ENCODE measurements around the gene ATF7. TPM values are rescaled to one million over a fixed set of nuclear protein-coding genes. Genes with fewer than 3 reads are reported as not detected.

The ATF7 gene
- total RNA-seq, 1 experiment from 2014 or later = 24.7 TPM

DNA sequence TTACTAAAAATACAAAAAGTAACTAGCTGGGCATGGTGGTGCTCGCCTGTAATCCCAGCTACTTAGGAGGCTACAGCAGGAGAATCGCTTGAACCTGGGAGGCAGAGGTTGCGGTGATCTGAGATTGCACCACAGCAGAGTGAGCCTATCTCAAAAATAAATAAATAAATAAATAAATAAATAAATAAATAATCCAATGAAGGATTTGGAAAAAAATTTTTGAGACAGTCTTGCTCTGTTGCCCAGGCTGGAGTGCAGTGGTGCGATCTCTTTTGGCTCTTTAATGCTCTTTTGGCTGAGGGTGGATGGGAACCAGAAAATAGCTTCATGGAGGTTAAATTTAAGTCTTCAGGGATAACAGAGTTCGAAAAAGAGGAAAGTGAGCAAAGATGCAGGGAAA, 38.0 kb upstream of the ATF7 start:
- Histone ChIP-seq H4K20me1 (ENCODE audit: insufficient read depth) (no peaks in the 10 kb centered on the region), H3K9me3 (ENCODE audit: insufficient read depth, low read depth) (no peaks in the 10 kb centered on the region), H3K4me1 (replicated peaks; ENCODE audit: insufficient read depth) (peaks cover 4% of the 10 kb centered on the region), H3K79me2 (ENCODE audit: low read depth) (no peaks in the 10 kb centered on the region), H3K27me3 (ENCODE audit: insufficient read depth, low read depth) (no peaks in the 10 kb centered on the region), H3K36me3 (ENCODE audit: low read depth) (peaks cover 15% of the 10 kb centered on the region; the same call in 1 of the 2 replicates), H2AFZ (no peak overlapping the region), H3K4me2 (no peak overlapping the region), H3K4me3 (no peak overlapping the region), H3K27ac (no peak overlapping the region), H3F3A (ENCODE audit: insufficient read depth, low read depth) (peaks cover 17% of the 10 kb centered on the region; the same call in 1 of the 2 replicates), H3K9me2 (ENCODE audit: insufficient read depth) (no peaks in the 10 kb centered on the region)
- no peak for DNase-seq
- ChIA-PET POLR2A (ENCODE audit: unreplicated experiment) (interaction anchor here (0.6 kb wide), 1 partner anchor 501 kb away, joined by 3 read pairs; no protein-coding TSS in a partner anchor), CTCF (no interaction called here)
- no TSS peak for BruUV-seq (replicated peaks)
- intact Hi-C loops (cut with micrococcal nuclease; ENCODE audit: unreplicated experiment) = no loop called here
- TF ChIP-seq, protein P1, sequence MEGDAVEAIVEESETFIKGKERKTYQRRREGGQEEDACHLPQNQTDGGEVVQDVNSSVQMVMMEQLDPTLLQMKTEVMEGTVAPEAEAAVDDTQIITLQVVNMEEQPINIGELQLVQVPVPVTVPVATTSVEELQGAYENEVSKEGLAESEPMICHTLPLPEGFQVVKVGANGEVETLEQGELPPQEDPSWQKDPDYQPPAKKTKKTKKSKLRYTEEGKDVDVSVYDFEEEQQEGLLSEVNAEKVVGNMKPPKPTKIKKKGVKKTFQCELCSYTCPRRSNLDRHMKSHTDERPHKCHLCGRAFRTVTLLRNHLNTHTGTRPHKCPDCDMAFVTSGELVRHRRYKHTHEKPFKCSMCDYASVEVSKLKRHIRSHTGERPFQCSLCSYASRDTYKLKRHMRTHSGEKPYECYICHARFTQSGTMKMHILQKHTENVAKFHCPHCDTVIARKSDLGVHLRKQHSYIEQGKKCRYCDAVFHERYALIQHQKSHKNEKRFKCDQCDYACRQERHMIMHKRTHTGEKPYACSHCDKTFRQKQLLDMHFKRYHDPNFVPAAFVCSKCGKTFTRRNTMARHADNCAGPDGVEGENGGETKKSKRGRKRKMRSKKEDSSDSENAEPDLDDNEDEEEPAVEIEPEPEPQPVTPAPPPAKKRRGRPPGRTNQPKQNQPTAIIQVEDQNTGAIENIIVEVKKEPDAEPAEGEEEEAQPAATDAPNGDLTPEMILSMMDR (conservative IDR thresholded peaks at IDR 0.05) = no peak
- TF ChIP-seq EZH2 (IDR thresholded peaks at IDR 0.05; ENCODE audit: low read depth) = no peak

DNA sequence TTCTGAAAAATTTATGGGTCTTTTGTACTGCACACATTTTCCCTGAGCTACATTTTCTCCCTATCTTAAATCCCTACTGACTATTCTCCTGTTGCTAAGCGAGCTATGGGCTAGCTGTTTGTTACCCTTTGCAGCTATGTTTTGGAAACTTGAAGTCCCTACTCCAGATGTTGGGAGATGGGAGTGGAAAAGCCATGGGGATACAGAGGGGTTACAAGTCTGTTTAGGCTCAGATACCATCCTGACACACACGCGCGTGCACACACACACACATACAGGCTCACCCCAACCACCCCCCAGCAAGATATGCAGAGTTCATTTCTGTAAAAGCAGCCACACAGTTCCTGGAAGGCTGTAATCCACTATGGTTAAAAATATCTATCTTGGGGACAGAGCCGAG, 33.9 kb upstream of the ATF7 start:
- intact Hi-C loops (cut with micrococcal nuclease; ENCODE audit: unreplicated experiment) = no loop called here

GRCh38 chr12:53659571-53659981, 33.4 kb upstream of the ATF7 start:
- Histone ChIP-seq H3K27ac (peak overlapping the region; percentile 27; the same call in 1 of the 2 replicates), H3K9me2 (ENCODE audit: insufficient read depth) (no peaks in the 10 kb centered on the region), H2AFZ (no peak overlapping the region), H3K4me2 (peak overlapping the region; percentile 35), H3K4me3 (no peak overlapping the region), H3K27me3 (ENCODE audit: insufficient read depth, low read depth) (no peaks in the 10 kb centered on the region), H3K9me3 (ENCODE audit: insufficient read depth, low read depth) (no peaks in the 10 kb centered on the region), H3K4me1 (replicated peaks; ENCODE audit: insufficient read depth) (peaks cover 16% of the 10 kb centered on the region), H3K36me3 (ENCODE audit: low read depth) (no peaks in the 10 kb centered on the region), H3K79me2 (ENCODE audit: low read depth) (no peaks in the 10 kb centered on the region), H3F3A (ENCODE audit: insufficient read depth, low read depth) (peaks cover 26% of the 10 kb centered on the region), H4K20me1 (ENCODE audit: insufficient read depth) (no peaks in the 10 kb centered on the region)
- CTCF ChIA-PET = interaction anchor here (1.0 kb wide), 1 partner anchor 98 kb away, joined by 4 read pairs; no protein-coding TSS in a partner anchor
- POLR2A ChIA-PET (ENCODE audit: unreplicated experiment) = interaction anchor here (0.5 kb wide), 1 partner anchor 116 kb away, joined by 5 read pairs; no protein-coding TSS in a partner anchor
- TF ChIP-seq, protein P1 (conservative IDR thresholded peaks at IDR 0.05) = no peak
- TF ChIP-seq EZH2 (IDR thresholded peaks at IDR 0.05; ENCODE audit: low read depth) = no peak
- BruUV-seq (replicated peaks) = no TSS peak
- intact Hi-C loops (cut with micrococcal nuclease; ENCODE audit: unreplicated experiment) = no loop called here
- no peak for DNase-seq

More for the DNA sequence above, 33.9 kb upstream of the ATF7 start:
- Histone ChIP-seq H3K36me3 (ENCODE audit: low read depth) (no peaks in the 10 kb centered on the region), H3F3A (ENCODE audit: insufficient read depth, low read depth) (peaks cover 29% of the 10 kb centered on the region), H3K4me3 (no peak overlapping the region), H3K9me3 (ENCODE audit: insufficient read depth, low read depth) (no peaks in the 10 kb centered on the region), H3K27ac (no peak overlapping the region), H3K9me2 (ENCODE audit: insufficient read depth) (no peaks in the 10 kb centered on the region), H3K4me2 (no peak overlapping the region), H3K27me3 (ENCODE audit: insufficient read depth, low read depth) (no peaks in the 10 kb centered on the region), H3K4me1 (replicated peaks; ENCODE audit: insufficient read depth) (peaks cover 16% of the 10 kb centered on the region), H2AFZ (no peak overlapping the region), H3K79me2 (ENCODE audit: low read depth) (no peaks in the 10 kb centered on the region), H4K20me1 (ENCODE audit: insufficient read depth) (no peaks in the 10 kb centered on the region)
- no peak for DNase-seq
- ChIA-PET CTCF (interaction anchor here (0.7 kb wide), 1 partner anchor 22 kb away, joined by 3 read pairs; no protein-coding TSS in a partner anchor), POLR2A (ENCODE audit: unreplicated experiment) (no interaction called here)
- TF ChIP-seq EZH2 (IDR thresholded peaks at IDR 0.05; ENCODE audit: low read depth) = no peak
- TF ChIP-seq, protein P1 (conservative IDR thresholded peaks at IDR 0.05) = no peak
- no TSS peak for BruUV-seq (replicated peaks)

Measured in PC-9 (cell line).